MCF 10A (cell line): ENCODE measurements around the gene SORL1. TPM values are rescaled to one million over a fixed set of nuclear protein-coding genes. Genes with fewer than 3 reads are reported as not detected.

Experiments
- BruUV-seq: library from RNA; stranded (reverse); fragments of 400-500 nt; replicated peaks from 2 replicates; lab custom pipeline; 2021; lab: Mats Ljungman, UMichigan
- CTCF ChIA-PET: fragments of 300-600 bp; sonication (Branson Sonifier 250); formaldehyde crosslinking; extraction: SDS; loops from one replicate; lab custom pipeline; 2021; ENCODE audit warnings: antibody characterized with exemption, inconsistent platforms; lab: Yijun Ruan, JAX
- POLR2A ChIA-PET: fragments of 300-600, 350-650 bp; sonication (Branson Sonifier 250); formaldehyde crosslinking; extraction: SDS; loops from one replicate; lab custom pipeline; 2020; ENCODE audit warnings: antibody characterized with exemption, inconsistent platforms; lab: Yijun Ruan, JAX
- DNase-seq: peaks from one replicate; pipeline ENCODE4 v3.0.0-alpha.2; 2018; ENCODE audit not compliant: unreplicated experiment
- H3K27ac Mint-ChIP-seq: one replicate; pipeline ENCODE4 v1.8.0; 2022; ENCODE audit warnings: mild to moderate bottlenecking, low read depth, mixed read lengths; ENCODE audit not compliant: unreplicated experiment
- H3K27me3 Mint-ChIP-seq: one replicate; pipeline ENCODE4 v1.8.0; 2022; ENCODE audit warnings: mixed read lengths; ENCODE audit not compliant: insufficient read depth, unreplicated experiment
- H3K36me3 Mint-ChIP-seq: one replicate; pipeline ENCODE4 v1.8.0; 2022; ENCODE audit warnings: mild to moderate bottlenecking, moderate library complexity, mixed read lengths; ENCODE audit not compliant: insufficient read depth, unreplicated experiment
- H3K4me1 Mint-ChIP-seq: one replicate; pipeline ENCODE4 v1.8.0; 2022; ENCODE audit warnings: mixed read lengths; ENCODE audit not compliant: insufficient read depth, unreplicated experiment
- H3K4me3 Mint-ChIP-seq: one replicate; pipeline ENCODE4 v1.8.0; 2022; ENCODE audit warnings: mild to moderate bottlenecking, moderate library complexity, mixed read lengths; ENCODE audit not compliant: unreplicated experiment
- H3K9me3 Mint-ChIP-seq: one replicate; pipeline ENCODE4 v1.8.0; 2022; ENCODE audit warnings: mixed read lengths; ENCODE audit not compliant: unreplicated experiment
- CTCF ChIP-seq: fragments of 200-600 bp; IDR thresholded peaks from one replicate; pipeline ENCODE4 v1.8.0; 2022; ENCODE audit warnings: antibody characterized with exemption, mild to moderate bottlenecking; ENCODE audit not compliant: unreplicated experiment
- intact Hi-C: fragments of 100-400 bp; cut with micrococcal nuclease; formaldehyde crosslinking; loops from 2 replicates; pipeline ENCODE4 v1.14.1; 2022
- total RNA-seq: library from RNA; stranded (reverse); gene quantifications from 2 replicates; pipeline ENCODE4 v1.2.3, GENCODE V29; 2022

The SORL1 gene
- total RNA-seq, 1 experiment from 2014 or later, result 5.9 TPM

DNA sequence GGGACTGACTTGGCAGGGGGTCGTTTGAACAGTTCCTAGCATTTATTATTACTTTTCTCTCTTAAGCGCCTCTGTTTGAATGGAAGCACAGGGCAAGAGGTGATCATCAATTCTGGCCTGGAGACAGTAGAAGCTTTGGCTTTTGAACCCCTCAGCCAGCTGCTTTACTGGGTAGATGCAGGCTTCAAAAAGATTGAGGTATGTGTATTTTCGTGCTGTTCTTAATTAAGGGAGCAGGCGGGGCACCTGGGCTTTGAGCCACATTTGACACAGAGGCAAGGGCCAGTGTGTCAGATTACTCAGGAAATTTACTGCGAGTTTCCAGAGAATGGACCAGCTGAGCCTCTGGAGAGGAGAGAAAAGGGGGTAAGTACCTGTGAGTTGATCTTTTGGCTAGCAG is 103.0 kb downstream of the SORL1 start:
- H3K27me3 Mint-ChIP-seq, result no peaks in the 10 kb centered on the region
- DNase-seq, result no peak
- no peak for TF ChIP-seq CTCF
- no peak overlapping the region for H3K4me3 Mint-ChIP-seq
- CTCF ChIA-PET, result interaction anchor here (0.6 to 1.5 kb wide), 3 partner anchors 88 to 236 kb away, joined by 3 to 5 read pairs (median 3); no protein-coding TSS in a partner anchor
- H3K27ac Mint-ChIP-seq, result no peak overlapping the region
- BruUV-seq, result no TSS peak
- H3K4me1 Mint-ChIP-seq, result peaks cover 16% of the 10 kb centered on the region
- intact Hi-C loops, result no loop called here
- no peaks in the 10 kb centered on the region for H3K9me3 Mint-ChIP-seq
- no peaks in the 10 kb centered on the region for H3K36me3 Mint-ChIP-seq
- POLR2A ChIA-PET, result no interaction called here

- no peak overlapping the region for H3K4me3 Mint-ChIP-seq
- H3K4me1 Mint-ChIP-seq, result peaks cover 11% of the 10 kb centered on the region
- H3K27ac Mint-ChIP-seq, result no peak overlapping the region
- no peak for TF ChIP-seq CTCF
- POLR2A ChIA-PET, result no interaction called here
- no peaks in the 10 kb centered on the region for H3K27me3 Mint-ChIP-seq
- H3K36me3 Mint-ChIP-seq, result no peaks in the 10 kb centered on the region
- intact Hi-C loops, result no loop called here
- H3K9me3 Mint-ChIP-seq, result no peaks in the 10 kb centered on the region
- CTCF ChIA-PET, result interaction anchor here (0.7 kb wide), 1 partner anchor 37 kb away, joined by 3 read pairs; no protein-coding TSS in a partner anchor
- DNase-seq, result no peak
- no TSS peak for BruUV-seq
These were observed 104.8 kb downstream of the SORL1 start for GRCh38 chr11:121556937-121557336.

DNA sequence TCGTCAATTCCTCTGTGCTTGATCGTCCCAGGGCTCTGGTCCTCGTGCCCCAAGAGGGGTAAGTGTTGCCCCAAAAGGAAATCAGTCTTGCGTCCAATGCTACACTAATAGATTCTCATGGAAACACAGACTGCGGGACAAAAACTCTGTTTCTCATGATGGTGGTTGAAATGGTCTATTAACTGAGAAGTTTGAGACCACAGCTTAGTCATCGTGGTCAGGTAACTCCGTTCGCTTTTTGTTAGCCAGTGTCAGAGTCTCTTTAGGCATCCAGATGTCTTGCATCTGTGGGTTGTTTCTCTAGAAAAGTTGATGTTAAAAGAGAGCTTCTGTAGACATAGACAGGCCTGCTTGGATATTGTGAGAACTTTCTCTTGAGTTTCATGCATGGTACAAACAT is 105.2 kb downstream of the SORL1 start:
- Mint-ChIP-seq H3K27me3 (no peaks in the 10 kb centered on the region), H3K27ac (no peak overlapping the region), H3K4me1 (peaks cover 11% of the 10 kb centered on the region), H3K4me3 (no peak overlapping the region), H3K36me3 (no peaks in the 10 kb centered on the region), H3K9me3 (no peaks in the 10 kb centered on the region)
- POLR2A ChIA-PET, result no interaction called here
- BruUV-seq, result no TSS peak
- TF ChIP-seq CTCF, result no peak
- intact Hi-C loops, result no loop called here
- DNase-seq, result no peak
- CTCF ChIA-PET, result interaction anchor here (0.6 to 0.7 kb wide), 2 partner anchors 38 to 243 kb away, joined by 3 read pairs; no protein-coding TSS in a partner anchor

DNA sequence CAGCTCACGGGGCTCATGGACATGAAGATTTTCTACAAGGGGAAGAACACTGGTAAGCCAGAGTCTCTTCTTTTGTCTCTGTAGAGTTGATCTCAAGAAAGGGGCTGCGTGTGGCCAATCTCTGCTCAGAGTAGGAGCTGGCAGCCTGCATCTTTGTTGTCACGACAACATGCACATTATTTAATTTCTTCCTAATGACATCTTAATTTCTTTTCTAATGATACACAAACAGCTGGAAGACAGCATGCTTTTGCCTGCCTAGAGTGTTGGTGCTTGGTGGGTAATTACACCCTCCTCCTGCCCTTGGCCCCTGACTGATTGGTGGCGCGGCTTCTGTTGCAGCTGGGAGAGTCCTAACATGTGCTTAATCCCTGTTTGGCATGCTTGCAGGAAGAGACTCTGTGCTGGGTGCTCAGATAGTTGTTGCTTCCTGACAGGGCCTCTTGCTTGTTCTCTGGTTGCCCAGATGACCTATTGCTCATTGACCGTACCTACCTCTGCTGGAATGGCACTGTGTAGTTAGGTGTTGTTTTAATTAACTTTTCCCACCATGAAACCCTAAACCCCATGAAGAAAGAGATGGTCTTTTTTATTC is 107.6 kb downstream of the SORL1 start:
- BruUV-seq, result no TSS peak
- Mint-ChIP-seq H3K4me3 (no peak overlapping the region), H3K36me3 (no peaks in the 10 kb centered on the region), H3K4me1 (no peaks in the 10 kb centered on the region), H3K9me3 (no peaks in the 10 kb centered on the region), H3K27ac (no peak overlapping the region), H3K27me3 (no peaks in the 10 kb centered on the region)
- CTCF ChIA-PET, result interaction anchor here (0.6 kb wide), 2 partner anchors 16 to 46 kb away, joined by 3 to 4 read pairs; no protein-coding TSS in a partner anchor
- no peak for DNase-seq
- TF ChIP-seq CTCF, result no peak
- POLR2A ChIA-PET, result no interaction called here
- intact Hi-C loops, result no loop called here
